Stimulated activated CD4-positive, alpha-beta T cell treated with anti-CD3 and anti-CD28 coated beads, Interleukin-1b, Interleukin-23, amount 100 ng/mL, for 48 hours (primary cell): ENCODE results near the gene DIP2B.
"Not testable (repeated sequence)": the region's sequence is repeated elsewhere in the genome, so short reads cannot be mapped to it uniquely, and the experiment has no call there.

Source experiments
- DNase-seq: peaks from one replicate; pipeline ENCODE4 v3.0.0-alpha.2; 2020

DIP2B gene

GRCh38 chr12:50504798-50505674 is at the start of gene DIP2B:
Gene DIP2B, plus strand, starts transcription at chr12:50504985. Its CDS starts 156 bp downstream, at chr12:50505141.
- DNase-seq: peak; percentile 96

GRCh38 chr12:50458606-50459005 is 46.2 kb upstream of the DIP2B start:
- no peak for DNase-seq

DNA sequence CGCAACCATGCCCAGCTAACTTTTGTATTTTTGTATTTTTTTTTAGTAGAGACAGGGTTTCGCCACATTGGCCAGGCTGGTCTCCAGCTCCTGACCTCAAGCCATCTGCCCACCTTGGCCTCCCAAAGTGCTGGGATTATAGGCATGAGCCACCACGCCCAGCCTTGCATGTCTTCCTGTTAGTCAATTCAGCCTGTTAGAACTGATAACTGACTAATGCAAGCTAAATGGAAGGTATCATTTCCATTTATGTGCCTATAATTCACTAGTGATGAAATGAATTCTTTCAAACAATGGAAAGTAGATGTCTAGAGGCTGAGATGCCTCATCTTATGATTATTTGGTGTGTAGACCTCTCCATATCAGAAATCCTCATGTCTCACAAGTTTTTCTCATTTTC is 37.3 kb upstream of the DIP2B start:
- DNase-seq: no peak

- no peak for DNase-seq
Observed at GRCh38 chr12:50477241-50477832, 27.4 kb upstream of the DIP2B start.

DNA sequence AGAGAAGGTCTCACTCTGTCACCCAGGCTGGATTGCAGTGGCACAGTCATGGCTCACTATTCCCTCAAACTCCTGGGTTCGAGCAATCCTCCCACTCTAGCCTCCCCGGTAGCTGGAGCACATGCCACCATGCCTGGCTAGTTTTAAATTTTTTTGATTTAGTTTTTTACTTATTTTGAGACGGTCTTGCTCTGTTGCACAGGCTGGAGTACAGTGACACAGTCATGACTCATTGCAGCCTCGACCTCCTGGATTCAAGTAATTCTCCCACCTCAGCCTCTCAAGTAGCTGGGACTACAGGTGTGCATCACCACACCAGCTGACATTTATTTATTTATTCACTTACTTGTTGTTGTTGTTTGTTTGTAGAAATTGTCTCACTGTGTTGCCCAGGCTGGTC is 22.2 kb upstream of the DIP2B start:
- no peak for DNase-seq

- no peak for DNase-seq
Observed at GRCh38 chr12:50483488-50483887, 21.3 kb upstream of the DIP2B start.

GRCh38 chr12:50488801-50489200 is 16.0 kb upstream of the DIP2B start:
- DNase-seq: no peak

DNA sequence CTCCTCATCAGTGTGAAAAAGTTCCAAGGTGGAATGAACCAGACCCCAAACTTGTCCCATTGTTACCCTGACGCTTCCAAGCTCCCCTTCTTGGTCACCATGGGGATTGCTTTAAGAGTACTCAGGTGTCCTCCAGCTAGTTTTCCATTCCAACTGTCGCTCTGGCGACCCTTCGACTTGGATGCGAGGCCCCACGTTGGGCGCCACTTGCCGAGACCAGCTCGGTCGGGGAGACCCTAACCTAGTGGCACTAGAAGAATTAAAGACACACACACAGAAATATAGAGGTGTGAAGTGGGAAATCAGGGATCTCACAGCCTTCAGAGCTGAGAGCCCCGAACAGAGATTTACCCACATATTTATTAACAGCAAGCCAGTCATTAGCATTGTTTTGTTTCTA is 6.7 kb upstream of the DIP2B start:
- not testable (repeated sequence) for DNase-seq

DNA sequence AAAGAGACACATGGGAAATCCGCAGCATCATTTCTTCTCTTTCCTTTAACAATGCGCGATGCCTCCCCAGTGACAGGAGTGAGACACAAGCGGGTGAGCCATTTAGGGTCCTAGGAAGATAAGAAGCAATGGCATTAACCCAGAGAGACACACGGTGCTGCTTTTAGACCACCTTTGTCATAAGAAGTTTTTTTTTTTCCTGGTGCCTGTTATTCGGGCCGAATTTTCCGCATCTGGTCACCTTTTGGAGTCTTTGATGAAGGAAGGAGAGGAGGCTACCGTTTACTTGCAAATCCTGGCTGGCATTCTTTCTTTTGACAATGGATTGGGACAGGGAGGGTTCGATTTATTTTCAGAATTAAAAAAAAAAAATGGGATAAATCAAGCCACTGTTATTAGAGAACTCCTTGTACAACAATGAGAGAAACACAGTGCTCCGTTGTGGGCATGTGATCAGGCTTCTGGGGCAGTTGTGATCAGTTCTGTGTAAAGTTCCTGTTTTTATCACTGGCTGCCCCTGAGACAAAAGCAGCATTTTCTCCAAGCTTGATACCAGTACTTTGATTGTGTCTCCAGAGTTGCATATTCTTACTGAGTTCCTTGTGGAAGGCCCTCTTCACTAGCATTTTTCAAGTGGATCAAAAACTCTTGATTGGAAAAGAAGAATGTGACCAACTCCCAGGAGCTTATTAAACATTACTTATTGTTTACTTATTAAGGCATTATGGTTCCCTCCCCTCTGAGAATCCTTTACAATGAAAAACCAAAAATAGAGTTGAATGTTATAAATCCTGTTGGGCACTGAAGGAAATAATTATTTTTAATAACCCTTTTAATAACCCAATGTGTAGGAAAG is 1.1 kb downstream of the DIP2B start:
- no peak for DNase-seq

GRCh38 chr12:50506753-50507473 is 2.1 kb downstream of the DIP2B start:
- DNase-seq: no peak

DNA sequence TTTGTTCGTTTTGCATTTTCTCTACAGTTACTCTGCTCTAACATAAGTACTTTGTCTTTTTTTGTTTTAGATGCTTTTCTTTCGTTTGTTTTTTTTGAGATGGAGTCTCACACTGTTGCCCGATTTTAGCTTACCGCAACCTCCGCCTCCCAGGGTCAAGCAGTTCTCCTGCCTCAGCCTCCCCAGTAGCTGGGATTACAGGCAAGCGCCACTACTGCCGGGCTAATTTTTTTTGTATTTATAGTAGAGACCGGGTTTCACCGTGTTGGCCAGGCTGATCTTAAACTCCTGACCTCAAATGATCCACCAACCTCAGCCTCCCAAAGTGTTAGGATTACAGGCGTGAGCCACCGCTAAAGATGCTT is 2.7 kb downstream of the DIP2B start:
- no peak for DNase-seq

- no peak for DNase-seq
Observed at GRCh38 chr12:50507930-50508329, 3.1 kb downstream of the DIP2B start.

DNA sequence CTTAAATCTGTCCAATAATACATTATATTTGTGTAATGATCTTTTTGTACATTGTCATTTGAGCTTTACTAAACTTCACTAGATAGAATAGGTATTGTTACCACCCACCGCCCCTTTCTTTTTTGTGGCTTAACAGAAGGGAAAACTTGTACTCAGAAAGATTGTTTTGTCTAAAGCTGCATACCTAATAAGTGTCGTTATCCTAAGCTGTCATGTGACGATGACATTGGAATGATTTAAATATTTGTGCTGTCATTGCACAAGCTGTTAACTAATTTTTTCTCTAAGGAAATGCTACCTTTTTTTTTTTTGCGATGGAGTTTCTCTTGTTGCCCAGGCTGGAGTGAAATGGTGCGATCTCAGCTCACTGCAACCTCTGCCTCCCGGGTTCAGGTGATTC is 3.6 kb downstream of the DIP2B start:
- DNase-seq: no peak

DNA sequence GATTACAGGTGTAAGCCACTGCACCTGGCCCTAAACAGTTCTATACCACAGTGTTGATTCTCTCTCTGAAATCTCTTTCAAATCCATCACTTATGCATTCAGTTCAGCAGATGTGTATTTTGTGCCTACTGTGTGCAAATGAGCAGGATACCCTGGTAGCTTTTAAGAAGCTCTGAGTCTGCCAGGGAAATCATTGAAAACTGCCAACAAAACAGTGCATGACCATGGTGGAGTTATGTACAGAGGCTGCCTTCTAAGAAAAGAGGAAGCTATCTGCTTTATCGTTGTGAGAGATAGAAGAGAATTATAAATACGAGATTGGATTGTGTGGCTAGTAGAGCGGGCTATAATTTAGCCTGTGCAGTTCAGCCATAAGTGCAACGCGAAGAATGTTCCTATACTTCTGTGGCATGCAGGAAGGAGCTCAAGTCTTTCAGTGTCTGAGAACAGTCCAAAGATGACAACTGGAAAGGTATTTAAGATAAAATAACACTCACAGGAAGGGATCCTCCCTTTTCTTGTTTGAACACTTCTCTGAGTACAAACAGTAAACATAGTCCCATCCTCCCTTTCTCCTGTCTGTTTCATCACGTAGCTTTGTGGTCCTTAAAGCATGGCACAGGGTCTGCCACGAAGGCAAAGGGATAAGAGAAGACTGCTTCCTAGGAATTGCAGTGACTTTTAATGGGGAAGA is 4.3 kb downstream of the DIP2B start:
- DNase-seq: no peak

DNA sequence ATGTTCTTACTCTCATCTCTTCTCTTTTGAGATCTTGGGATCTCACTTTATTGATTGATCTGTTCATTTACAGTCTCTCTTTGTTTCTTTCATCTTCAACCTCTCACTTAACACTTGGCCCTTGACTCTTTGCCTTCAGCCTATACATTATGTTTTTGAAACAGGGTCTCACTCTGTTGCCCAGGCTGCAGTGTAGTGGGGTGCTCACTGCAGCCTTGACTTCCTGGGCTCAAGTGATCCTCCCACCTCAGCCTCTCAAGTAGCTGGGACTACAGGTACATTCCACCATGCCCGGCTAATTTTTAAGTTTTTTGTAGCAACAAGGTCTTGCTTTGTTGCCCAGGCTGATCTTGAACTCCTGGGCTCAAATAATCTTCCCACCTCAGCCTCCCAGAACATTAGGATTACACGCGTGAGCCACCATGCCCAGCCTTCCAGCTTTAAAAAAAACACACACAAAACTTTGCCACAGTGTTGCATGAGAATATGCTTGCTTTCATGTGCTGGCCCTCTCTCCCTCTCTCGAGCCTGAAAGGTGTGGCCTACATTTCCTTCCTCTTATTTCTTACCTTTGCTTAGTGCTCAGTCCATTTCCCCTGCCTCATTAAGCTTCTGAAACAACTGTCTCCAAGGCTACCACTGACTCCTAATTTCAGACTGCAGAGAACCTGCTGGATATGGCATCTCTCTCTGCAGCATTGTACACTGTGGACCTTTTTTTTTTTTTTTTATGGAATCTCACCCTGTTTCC is 9.9 kb downstream of the DIP2B start:
- DNase-seq: no peak

DNA sequence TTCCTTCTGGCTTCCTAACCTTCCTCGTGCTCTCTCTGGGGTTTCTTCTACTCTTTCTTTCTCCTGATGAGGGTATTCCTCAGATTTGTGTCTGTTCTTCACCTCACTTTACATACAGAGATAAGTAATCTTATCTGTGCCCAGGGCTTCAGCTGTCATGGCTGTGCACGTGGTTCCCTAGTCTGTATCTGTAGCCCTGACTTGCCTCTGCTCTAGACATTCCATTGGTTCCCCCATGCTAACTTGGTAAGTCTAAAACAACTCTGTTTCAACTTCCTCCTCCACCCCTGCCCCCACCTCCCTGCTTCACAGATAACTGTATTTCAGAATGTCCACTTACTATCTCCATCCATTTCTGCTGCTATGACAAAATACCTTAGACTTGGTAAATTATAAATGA is 10.8 kb downstream of the DIP2B start:
- no peak for DNase-seq

GRCh38 chr12:50517421-50518048 is 12.8 kb downstream of the DIP2B start:
- DNase-seq: no peak

DNA sequence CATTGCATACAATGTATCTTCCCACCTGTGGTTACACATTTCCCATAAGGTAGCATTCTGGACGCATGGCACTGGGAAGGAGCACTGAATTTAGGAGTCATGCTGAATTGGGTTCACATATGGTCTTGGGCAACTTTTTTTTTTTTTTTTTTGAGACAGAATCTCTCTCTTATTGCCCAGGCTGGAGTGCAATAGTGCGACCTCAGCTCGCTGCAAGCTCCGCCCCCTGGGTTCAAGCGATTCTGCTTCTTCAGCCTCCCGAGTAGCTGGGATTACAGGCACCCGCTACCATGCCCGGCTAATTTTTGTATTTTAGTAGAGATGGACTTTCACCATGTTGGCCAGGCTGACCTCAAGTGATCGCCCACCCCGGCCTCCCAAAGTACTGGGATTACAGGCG is 13.3 kb downstream of the DIP2B start:
- DNase-seq: no peak

DNA sequence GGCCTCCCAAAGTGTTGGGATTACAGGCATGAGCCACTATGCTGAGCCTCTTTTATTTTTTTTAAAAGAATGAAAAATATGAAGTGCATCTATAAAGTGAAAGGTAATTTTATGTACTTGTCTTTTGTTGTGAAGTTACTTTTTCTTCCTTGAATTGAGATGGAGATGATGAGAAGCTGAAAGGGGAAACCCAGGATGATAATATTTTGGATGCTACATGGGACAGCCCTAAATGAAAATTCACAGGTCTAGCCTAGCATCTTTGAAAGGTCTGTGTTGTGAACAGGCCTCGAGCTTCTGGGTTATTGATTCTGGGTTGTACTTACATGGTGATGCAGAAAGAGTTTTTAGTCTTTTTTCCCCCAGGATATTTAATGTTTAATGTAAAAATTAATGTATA is 14.6 kb downstream of the DIP2B start:
- DNase-seq: no peak

- DNase-seq: no peak
Observed at GRCh38 chr12:50520416-50521207, 15.8 kb downstream of the DIP2B start.
